ENCODE results near the gene CYP24A1. TPM values are rescaled to one million over a fixed set of nuclear protein-coding genes. Genes with fewer than 3 reads are reported as not detected.

CYP24A1 gene
- total RNA-seq, 1 donor from 2014 or later: 0.73 TPM

- Histone ChIP-seq H3K9me3 (ENCODE audit: insufficient read depth, low read depth, low read length) (no peaks in the 10 kb centered on the region), H3K36me3 (ENCODE audit: insufficient read depth, low read length) (no peaks in the 10 kb centered on the region), H3K27ac (ENCODE audit: low read depth, low read length) (no peak overlapping the region), H4K20me1 (ENCODE audit: insufficient read depth, low read length) (no peaks in the 10 kb centered on the region), H3K4me3 (ENCODE audit: insufficient read depth, low read depth, low read length) (no peak overlapping the region), H3K79me2 (ENCODE audit: insufficient read depth, low read length) (no peaks in the 10 kb centered on the region), H2AFZ (ENCODE audit: low read depth, low read length) (no peak overlapping the region), H3K27me3 (ENCODE audit: insufficient read depth, low read length) (peaks cover 38% of the 10 kb centered on the region), H3K4me1 (ENCODE audit: insufficient read depth, low read length) (peaks cover 27% of the 10 kb centered on the region), H3K4me2 (ENCODE audit: low read length) (peak overlapping the region; percentile 31), H3K9ac (ENCODE audit: low read length) (no peak overlapping the region)
- Mint-ChIP-seq H3K27ac (ENCODE audit: unreplicated experiment) (no peak overlapping the region), H3K9me3 (ENCODE audit: unreplicated experiment) (no peaks in the 10 kb centered on the region), H3K27me3 (ENCODE audit: low read depth, unreplicated experiment) (peaks cover 47% of the 10 kb centered on the region), H3K36me3 (ENCODE audit: low read depth, unreplicated experiment) (no peaks in the 10 kb centered on the region), H3K4me1 (ENCODE audit: low read depth, unreplicated experiment) (peaks cover 15% of the 10 kb centered on the region), H3K4me3 (ENCODE audit: unreplicated experiment) (no peak overlapping the region)
- TF ChIP-seq EZH2 (IDR thresholded peaks at IDR 0.05; ENCODE audit: insufficient read depth, low read length): no peak
- TF ChIP-seq CTCF (IDR thresholded peaks at IDR 0.05; ENCODE audit: insufficient read depth, low read depth, low read length): no peak
- FAIRE-seq: no peak
- DNase-seq (ENCODE audit: low read depth): no peak
These were observed 3.7 kb downstream of the CYP24A1 start for GRCh38 chr20:54170026-54170471.

- H3K36me3 ChIP-seq (ENCODE audit: insufficient read depth, low read length): no peaks in the 10 kb centered on the region
- H3K4me1 ChIP-seq (ENCODE audit: insufficient read depth, low read length): peaks cover 21% of the 10 kb centered on the region
- no peaks in the 10 kb centered on the region for H3K9me3 ChIP-seq (ENCODE audit: insufficient read depth, low read depth, low read length)
- no peaks in the 10 kb centered on the region for H3K79me2 ChIP-seq (ENCODE audit: insufficient read depth, low read length)
- no peak overlapping the region for H3K4me3 ChIP-seq (ENCODE audit: insufficient read depth, low read depth, low read length)
- H3K27ac ChIP-seq (ENCODE audit: low read depth, low read length): no peak overlapping the region
- no peaks in the 10 kb centered on the region for H3K36me3 Mint-ChIP-seq (ENCODE audit: low read depth, unreplicated experiment)
- TF ChIP-seq EZH2 (IDR thresholded peaks at IDR 0.05; ENCODE audit: insufficient read depth, low read length): no peak
- no peak for TF ChIP-seq CTCF (IDR thresholded peaks at IDR 0.05; ENCODE audit: insufficient read depth, low read depth, low read length)
- H3K27me3 ChIP-seq (ENCODE audit: insufficient read depth, low read length): peaks cover 31% of the 10 kb centered on the region
- no peak overlapping the region for H2AFZ ChIP-seq (ENCODE audit: low read depth, low read length)
- DNase-seq (ENCODE audit: low read depth): no peak
- H4K20me1 ChIP-seq (ENCODE audit: insufficient read depth, low read length): no peaks in the 10 kb centered on the region
- H3K27ac Mint-ChIP-seq (ENCODE audit: unreplicated experiment): no peak overlapping the region
- H3K9ac ChIP-seq (ENCODE audit: low read length): no peak overlapping the region
- H3K4me2 ChIP-seq (ENCODE audit: low read length): peak overlapping the region; percentile 31
- H3K4me1 Mint-ChIP-seq (ENCODE audit: low read depth, unreplicated experiment): peaks cover 8% of the 10 kb centered on the region
- H3K4me3 Mint-ChIP-seq (ENCODE audit: unreplicated experiment): no peak overlapping the region
- H3K27me3 Mint-ChIP-seq (ENCODE audit: low read depth, unreplicated experiment): peaks cover 39% of the 10 kb centered on the region
- FAIRE-seq: no peak
- H3K9me3 Mint-ChIP-seq (ENCODE audit: unreplicated experiment): no peaks in the 10 kb centered on the region
These were observed 4.6 kb downstream of the CYP24A1 start for GRCh38 chr20:54168961-54169862.
